K562 (cell line): Measurements from ENCODE around the gene ATL1. TPM values are rescaled to one million over a fixed set of nuclear protein-coding genes. Genes with fewer than 3 reads are reported as not detected.

ENCODE experiments used
- ATAC-seq: fragments of 200-7000 bp; cut with Tn5 transposase; 3 replicates; pipeline ENCODE4 v1.9.1; 2020; ENCODE audit warnings: moderate library complexity
- BruUV-seq: library from RNA; stranded (reverse); fragments of 400-500 nt; replicated peaks from 2 replicates; lab custom pipeline; 2021; lab: Mats Ljungman, UMichigan
- CTCF ChIA-PET: fragments of 300-600 bp; formaldehyde crosslinking; extraction: SDS; loops from one replicate; lab custom pipeline; 2021; ENCODE audit warnings: low intra/inter-chr PET ratio; lab: Yijun Ruan, JAX
- POLR2A ChIA-PET: fragments of 300-600, 350-650 bp; sonication (Branson Sonifier 250); formaldehyde crosslinking; extraction: SDS; loops from one replicate; lab custom pipeline; 2021; ENCODE audit warnings: antibody characterized with exemption, inconsistent platforms; lab: Yijun Ruan, JAX
- DNase-seq, 4 experiments: peaks; one replicate each; pipeline versions ENCODE4 v3.0.0 to v3.0.0-alpha.2; 2011 to 2018; ENCODE audit warnings: low spot score in 3 of 4, mixed read lengths in 3 of 4; ENCODE audit errors: extremely low read depth in 1 of 4
- FAIRE-seq: peaks from 2 replicates; lab custom pipeline; 2011; peaks lifted over from hg19 to GRCh38; lab: Jason Lieb, UNC
- H2AFZ ChIP-seq: 2 replicates; pipeline ENCODE4 v1.6.0; 2011; ENCODE audit warnings: low read depth, low read length, control low read depth, inconsistent platforms
- H3K27ac ChIP-seq: fragments of 200-600 bp; 3 replicates; pipeline ENCODE4 v1.8.0; 2011; ENCODE audit warnings: low read depth, mild to moderate bottlenecking, control low read depth, inconsistent platforms, low read length, moderate library complexity, mixed read lengths; ENCODE audit errors: extremely low read depth
- H3K27me3 ChIP-seq, 2 experiments: fragments of 300-600 bp in 1 of 2; 2 replicates in 1 of 2; 3 replicates in 1 of 2; pipeline versions ENCODE4 v1.6.0 to v1.8.0; 2011; ENCODE audit warnings: inconsistent platforms in 2 of 2, low read length in 2 of 2, mild to moderate bottlenecking in 1 of 2, mixed read lengths in 1 of 2, moderate library complexity in 1 of 2; ENCODE audit not compliant: control insufficient read depth in 2 of 2, insufficient read depth in 2 of 2
- H3K36me3 ChIP-seq: fragments of 300-600 bp; 3 replicates; pipeline ENCODE4 v1.8.0; 2011; ENCODE audit warnings: mild to moderate bottlenecking, low read length, inconsistent platforms; ENCODE audit not compliant: control insufficient read depth, insufficient read depth
- H3K4me1 ChIP-seq, 2 experiments: fragments of 200-600 bp in 1 of 2; replicated peaks in 1 of 2; 2 replicates in 1 of 2; 3 replicates in 1 of 2; pipeline versions ENCODE4 v1.5.1 to v1.8.0; 2011; ENCODE audit warnings: inconsistent platforms in 2 of 2, low read length in 2 of 2, mild to moderate bottlenecking in 1 of 2, mixed read lengths in 1 of 2, moderate library complexity in 1 of 2; ENCODE audit not compliant: control insufficient read depth in 2 of 2, insufficient read depth in 2 of 2
- H3K4me2 ChIP-seq: 2 replicates; pipeline ENCODE4 v1.6.1; 2011; ENCODE audit warnings: low read length, control low read depth, inconsistent platforms, mixed read lengths; ENCODE audit not compliant: insufficient read depth
- H3K4me3 ChIP-seq: fragments of 200-600 bp; sonication (generic), shearing (Covaris generic); 2 replicates; pipeline ENCODE4 v1.5.1; 2016; ENCODE audit warnings: control low read depth, inconsistent platforms
- H3K79me2 ChIP-seq: fragments of 200-600 bp; 3 replicates; pipeline ENCODE4 v1.8.0; 2011; ENCODE audit warnings: low read length, inconsistent platforms; ENCODE audit not compliant: control insufficient read depth, insufficient read depth
- H3K9ac ChIP-seq, 2 experiments: 2 replicates each; pipeline versions ENCODE4 v1.6.0 to v1.6.1; 2011; ENCODE audit warnings: low read depth in 2 of 2, low read length in 2 of 2, control low read depth in 1 of 2, inconsistent platforms in 1 of 2, mild to moderate bottlenecking in 1 of 2, mixed read lengths in 1 of 2; ENCODE audit not compliant: insufficient read depth in 1 of 2
- H3K9me1 ChIP-seq: one replicate; pipeline ENCODE4 v1.6.0; 2011; ENCODE audit warnings: inconsistent platforms, mild to moderate bottlenecking, low read length, moderate library complexity; ENCODE audit not compliant: control insufficient read depth, insufficient read depth
- H3K9me3 ChIP-seq: replicated peaks from 2 replicates; pipeline ENCODE4 v1.5.1; 2011; ENCODE audit warnings: low read depth, low read length, inconsistent platforms; ENCODE audit not compliant: control insufficient read depth, insufficient read depth
- H4K20me1 ChIP-seq: replicated peaks from 2 replicates; pipeline ENCODE4 v1.6.1; 2011; ENCODE audit warnings: low read length, inconsistent platforms, mixed read lengths; ENCODE audit not compliant: control insufficient read depth, insufficient read depth
- ELF4 ChIP-seq: fragments of 450-650 bp; formaldehyde crosslinking; IDR thresholded peaks from 2 replicates; pipeline ENCODE4 v1.4.0; 2022; ENCODE audit warnings: missing genetic modification characterization
- L3MBTL2 ChIP-seq: fragments of 450-650 bp; IDR thresholded peaks from 2 replicates; pipeline ENCODE4 v1.6.1; 2016; ENCODE audit warnings: mild to moderate bottlenecking, moderate library complexity
- NONO ChIP-seq, 2 experiments: fragments of 200-400 bp in 1 of 2; fragments of 450-650 bp in 1 of 2; formaldehyde crosslinking in 1 of 2; IDR thresholded peaks; 2 replicates each; pipeline ENCODE4 v1.6.1; 2017; ENCODE audit warnings: low read depth in 2 of 2, mild to moderate bottlenecking in 2 of 2, moderate library complexity in 2 of 2, low read length in 1 of 2
- PML ChIP-seq: IDR thresholded peaks from 2 replicates; pipeline ENCODE4 v1.6.1; 2012; ENCODE audit warnings: low read length, inconsistent platforms
- ZBED1 ChIP-seq: IDR thresholded peaks from 2 replicates; pipeline ENCODE4 v1.6.1; 2014
- ZNF311 ChIP-seq: fragments of 250-450 bp; sonication (Bioruptor Pico); IDR thresholded peaks from 2 replicates; pipeline ENCODE4 v1.4.0; 2020; ENCODE audit warnings: mild to moderate bottlenecking, moderate library complexity
- WGBS: fragments of 100-300 bp; shearing (Covaris generic); methylation state at CpG from one replicate; pipeline ENCODE4 v1.1.6; 2016; ENCODE audit warnings: low coverage, mixed read lengths; ENCODE audit not compliant: insufficient coverage; ENCODE audit errors: missing lambda C conversion rate; 5-methylcytosine and 5-hydroxymethylcytosine counted together
- in situ Hi-C: fragments of 300-500 bp; cut with MboI; formaldehyde crosslinking; loops from 4 replicates; pipeline ENCODE4 v1.15.0; 2018; ENCODE audit warnings: inconsistent platforms, mixed read lengths
- intact Hi-C: fragments of 100-400 bp; cut with micrococcal nuclease; formaldehyde crosslinking; loops from 2 replicates; pipeline ENCODE4 v1.14.2; 2022
- polyA plus RNA-seq, 8 experiments: library from polyadenylated mRNA; depleted of rRNA in 4 of 8; stranded (reverse) in 5 of 8; unstranded in 3 of 8; fragments of >200 nt; fragmentation: Nextera tagmentation in 2 of 8; fragmentation: Illumina TruSeq in 1 of 8; extraction: Ambion mirVana in 2 of 8; extraction: Trizol in 1 of 8; gene quantifications; 2 replicates each; pipeline versions ENCODE4 v1.2.1 to v1.2.3, GENCODE V29; 2011 to 2014; ENCODE audit warnings: inconsistent platforms in 1 of 8, missing spikeins in 1 of 8
- total RNA-seq, 7 experiments: library from RNA; depleted of rRNA in 6 of 7; stranded (reverse); fragments of >200 nt in 6 of 7; fragmentation: Illumina TruSeq in 2 of 7; extraction: Trizol in 2 of 7; gene quantifications; 2 replicates each; pipeline versions ENCODE4 v1.2.1 to v1.2.3, GENCODE V29; 2011 to 2021; ENCODE audit warnings: low replicate concordance in 1 of 7
- TF ChIP-seq, protein P1 (sequence below): fragments of 450-650 bp; IDR thresholded peaks from 2 replicates; pipeline ENCODE4 v1.6.1; 2014; ENCODE audit warnings: low read depth, mild to moderate bottlenecking, moderate library complexity, borderline replicate concordance
- TF ChIP-seq, protein P2 (sequence below), 2 experiments: fragments of 450-650 bp in 1 of 2; sonication (generic) in 1 of 2; formaldehyde crosslinking in 1 of 2; IDR thresholded peaks in 1 of 2; conservative IDR thresholded peaks in 1 of 2; 2 replicates each; pipeline versions ENCODE4 v1.6.1 to v1.8.1; 2016 to 2023; ENCODE audit warnings: mild to moderate bottlenecking in 2 of 2, moderate library complexity in 2 of 2, inconsistent platforms in 1 of 2, missing genetic modification reagents in 1 of 2
- TF ChIP-seq, protein P3 (sequence below): fragments of 450-650 bp; formaldehyde crosslinking; IDR thresholded peaks from 2 replicates; pipeline ENCODE4 v1.4.0; 2022; ENCODE audit warnings: mild to moderate bottlenecking, moderate library complexity
- TF ChIP-seq, protein P4 (sequence below), 2 experiments: IDR thresholded peaks in 1 of 2; conservative IDR thresholded peaks in 1 of 2; 2 replicates each; pipeline ENCODE4 v1.6.1; 2016; ENCODE audit warnings: low read depth in 2 of 2, mild to moderate bottlenecking in 1 of 2, missing compliant biosample characterization in 1 of 2, missing genetic modification characterization in 1 of 2, moderate library complexity in 1 of 2

The ATL1 gene
- total and polyA plus RNA-seq, 9 of the 15 experiments (the other 6 are each of a cell fraction or from before 2014, with no cell fraction given), result 0.04 to 0.16 (median 0.07) TPM; not detected in 4

DNA sequence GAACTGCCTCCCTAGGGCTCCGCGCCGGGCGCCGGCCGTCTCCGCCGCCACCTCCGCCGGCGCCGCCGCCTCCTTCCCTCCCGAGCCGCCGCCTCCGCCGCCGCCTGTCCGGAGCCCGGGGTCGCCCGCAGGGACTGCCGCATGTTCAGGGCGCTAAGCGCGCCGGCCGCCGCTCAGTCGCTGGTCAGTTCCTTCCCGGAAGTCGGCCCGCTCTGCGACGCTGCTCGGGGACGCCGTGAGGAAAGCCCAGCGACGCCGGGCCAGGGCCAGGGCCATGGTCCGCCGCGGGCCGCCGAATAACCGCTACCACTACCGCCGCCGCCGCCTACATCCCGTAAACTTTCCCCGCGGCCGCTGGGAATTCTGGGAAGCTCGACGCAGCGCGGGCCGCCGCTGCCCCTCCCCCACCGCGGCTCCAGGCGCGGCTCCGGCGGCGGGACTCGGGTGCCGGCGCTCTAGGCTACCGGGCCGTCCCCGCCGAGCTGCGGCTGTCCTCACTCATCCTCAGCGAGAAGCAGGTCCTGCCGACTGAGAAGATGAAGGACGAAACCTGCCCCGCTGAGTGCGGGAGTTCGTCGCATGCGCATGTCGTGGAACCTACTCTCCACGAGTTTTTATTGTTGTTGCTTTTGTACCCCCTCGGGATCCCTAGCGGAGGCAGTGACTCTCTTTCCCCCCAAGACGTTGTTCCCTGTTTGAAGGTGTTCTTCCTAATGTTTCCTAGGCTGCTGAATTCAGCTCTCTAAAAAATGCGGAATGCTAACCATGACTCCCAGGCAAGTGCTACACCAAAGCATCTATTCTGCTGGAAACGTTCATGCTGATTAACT lies 108.3 kb downstream of the ATL1 start, which contains the start of gene SAV1 (continued):
- TF ChIP-seq, protein P1, sequence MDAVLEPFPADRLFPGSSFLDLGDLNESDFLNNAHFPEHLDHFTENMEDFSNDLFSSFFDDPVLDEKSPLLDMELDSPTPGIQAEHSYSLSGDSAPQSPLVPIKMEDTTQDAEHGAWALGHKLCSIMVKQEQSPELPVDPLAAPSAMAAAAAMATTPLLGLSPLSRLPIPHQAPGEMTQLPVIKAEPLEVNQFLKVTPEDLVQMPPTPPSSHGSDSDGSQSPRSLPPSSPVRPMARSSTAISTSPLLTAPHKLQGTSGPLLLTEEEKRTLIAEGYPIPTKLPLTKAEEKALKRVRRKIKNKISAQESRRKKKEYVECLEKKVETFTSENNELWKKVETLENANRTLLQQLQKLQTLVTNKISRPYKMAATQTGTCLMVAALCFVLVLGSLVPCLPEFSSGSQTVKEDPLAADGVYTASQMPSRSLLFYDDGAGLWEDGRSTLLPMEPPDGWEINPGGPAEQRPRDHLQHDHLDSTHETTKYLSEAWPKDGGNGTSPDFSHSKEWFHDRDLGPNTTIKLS, result peak; percentile 30; the same call in 1 of the 2 replicates
- peak; percentile 83; the same call in 1 of the 2 replicates for TF ChIP-seq ELF4 (CRISPR knock-in tag)
- peak; percentile 88 for TF ChIP-seq L3MBTL2
- no peak for TF ChIP-seq ZNF311 (CRISPR knock-in tag)

DNA sequence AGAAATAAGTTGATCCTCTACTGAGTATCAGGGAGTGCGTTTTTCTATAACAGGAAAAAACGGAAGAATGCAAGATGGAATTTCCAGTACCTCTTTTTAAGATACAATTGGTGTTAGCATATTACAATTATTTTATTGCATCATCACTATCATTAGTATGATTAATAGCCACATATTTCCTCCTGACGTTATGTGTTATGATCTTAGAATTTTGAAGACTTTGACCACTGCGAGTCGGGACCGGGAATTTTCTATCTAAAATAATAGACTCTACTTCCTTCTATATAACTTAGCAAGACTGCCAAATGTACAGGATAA lies 108.8 kb downstream of the ATL1 start:
- CTCF ChIA-PET, result no interaction called here
- 24% methylated on average over 6 of the region's 6 CpGs for WGBS
- no peaks in the 10 kb centered on the region for H3K9me1 ChIP-seq
- no peak for TF ChIP-seq PML
- TF ChIP-seq, protein P2, sequence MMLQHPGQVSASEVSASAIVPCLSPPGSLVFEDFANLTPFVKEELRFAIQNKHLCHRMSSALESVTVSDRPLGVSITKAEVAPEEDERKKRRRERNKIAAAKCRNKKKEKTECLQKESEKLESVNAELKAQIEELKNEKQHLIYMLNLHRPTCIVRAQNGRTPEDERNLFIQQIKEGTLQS (IDR thresholded peaks at IDR 0.05), result peak; percentile 92
- TF ChIP-seq, protein P2 (CRISPR knock-in tag; conservative IDR thresholded peaks at IDR 0.05), result peak; percentile 67; the same call in 1 of the 2 replicates
- TF ChIP-seq NONO (IDR thresholded peaks at IDR 0.05; ENCODE audit: low read depth in 2 of 2, low read length in 1 of 2), result peak in 1 of 2 experiments; percentile 41; a peak in 2 of 4 replicates
- TF ChIP-seq, protein P3, sequence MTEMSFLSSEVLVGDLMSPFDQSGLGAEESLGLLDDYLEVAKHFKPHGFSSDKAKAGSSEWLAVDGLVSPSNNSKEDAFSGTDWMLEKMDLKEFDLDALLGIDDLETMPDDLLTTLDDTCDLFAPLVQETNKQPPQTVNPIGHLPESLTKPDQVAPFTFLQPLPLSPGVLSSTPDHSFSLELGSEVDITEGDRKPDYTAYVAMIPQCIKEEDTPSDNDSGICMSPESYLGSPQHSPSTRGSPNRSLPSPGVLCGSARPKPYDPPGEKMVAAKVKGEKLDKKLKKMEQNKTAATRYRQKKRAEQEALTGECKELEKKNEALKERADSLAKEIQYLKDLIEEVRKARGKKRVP (CRISPR knock-in tag), result peak; percentile 3; the same call in 1 of the 2 replicates
- TF ChIP-seq, protein P4, sequence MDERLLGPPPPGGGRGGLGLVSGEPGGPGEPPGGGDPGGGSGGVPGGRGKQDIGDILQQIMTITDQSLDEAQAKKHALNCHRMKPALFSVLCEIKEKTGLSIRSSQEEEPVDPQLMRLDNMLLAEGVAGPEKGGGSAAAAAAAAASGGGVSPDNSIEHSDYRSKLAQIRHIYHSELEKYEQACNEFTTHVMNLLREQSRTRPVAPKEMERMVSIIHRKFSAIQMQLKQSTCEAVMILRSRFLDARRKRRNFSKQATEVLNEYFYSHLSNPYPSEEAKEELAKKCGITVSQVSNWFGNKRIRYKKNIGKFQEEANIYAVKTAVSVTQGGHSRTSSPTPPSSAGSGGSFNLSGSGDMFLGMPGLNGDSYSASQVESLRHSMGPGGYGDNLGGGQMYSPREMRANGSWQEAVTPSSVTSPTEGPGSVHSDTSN (CRISPR knock-in tag; IDR thresholded peaks at IDR 0.05; ENCODE audit: low read depth), result no peak
- TF ChIP-seq, protein P4 (tag; conservative IDR thresholded peaks at IDR 0.05; ENCODE audit: low read depth), result peak; percentile 27; the same call in 1 of the 2 replicates
- no peak for TF ChIP-seq ZBED1

More for the DNA sequence above, 108.8 kb downstream of the ATL1 start:
- Histone ChIP-seq H2AFZ (peak overlapping the region; percentile 93), H3K9me3 (no peaks in the 10 kb centered on the region), H4K20me1 (no peaks in the 10 kb centered on the region), H3K36me3 (peaks cover 7% of the 10 kb centered on the region; the same call in 2 of the 3 replicates), H3K27ac (peak overlapping the region; percentile 83; the same call in 2 of the 3 replicates), H3K9ac (peak overlapping the region in 1 of 2 experiments; percentile 70; a peak in 2 of 4 replicates), H3K4me2 (peak overlapping the region; percentile 88), H3K79me2 (peaks cover 39% of the 10 kb centered on the region), H3K27me3 (no peaks in the 10 kb centered on the region), H3K4me1 (peaks cover 0 to 2% of the 10 kb centered on the region in 2 experiments; a peak in 3 of 5 replicates), H3K4me3 (peak overlapping the region; percentile 71)
- FAIRE-seq (no peak), DNase-seq (no peak), ATAC-seq (no peak)
- in situ Hi-C loops, result no loop called here
- BruUV-seq, result no TSS peak
- intact Hi-C loops, result no loop called here
- POLR2A ChIA-PET, result interaction anchor here (0.7 to 1.4 kb wide), 4 partner anchors 9 to 1462 kb away, joined by 3 to 11 read pairs (median 3); no protein-coding TSS in a partner anchor
